HepG2 (cell line): ENCODE results near the gene SDC1. TPM values are rescaled to one million over a fixed set of nuclear protein-coding genes. Genes with fewer than 3 reads are reported as not detected.

ENCODE experiments used
- CC2D1A ChIP-seq: sonication (generic); formaldehyde crosslinking; IDR thresholded peaks from 2 replicates; pipeline ENCODE4 v1.8.1; 2023; ENCODE audit warnings: mild to moderate bottlenecking, missing genetic modification reagents
- CCDC6 ChIP-seq: sonication (generic); formaldehyde crosslinking; IDR thresholded peaks from 2 replicates; pipeline ENCODE4 v1.8.1; 2022; ENCODE audit warnings: mild to moderate bottlenecking, missing genetic modification reagents, moderate library complexity
- FOXK2 ChIP-seq: fragments of 450-650 bp; IDR thresholded peaks from 2 replicates; pipeline ENCODE4 v1.6.1; 2016
- HMG20B ChIP-seq: conservative IDR thresholded peaks from 2 replicates; pipeline ENCODE4 v1.6.1; 2016; ENCODE audit warnings: missing genetic modification reagents, missing compliant biosample characterization
- MAFF ChIP-seq: IDR thresholded peaks from 2 replicates; pipeline ENCODE4 v1.6.1; 2011; ENCODE audit warnings: low read depth, low read length, improper control_type of control experiment
- MED13 ChIP-seq: sonication (generic); formaldehyde crosslinking; IDR thresholded peaks from 2 replicates; pipeline ENCODE4 v1.5.0; 2020; ENCODE audit warnings: missing genetic modification reagents
- MEF2D ChIP-seq: sonication (generic); formaldehyde crosslinking; IDR thresholded peaks from 2 replicates; pipeline ENCODE4 v1.5.1; 2020; ENCODE audit warnings: mild to moderate bottlenecking, missing genetic modification reagents
- NCOA1 ChIP-seq: sonication (generic); formaldehyde crosslinking; IDR thresholded peaks from 2 replicates; pipeline ENCODE4 v1.9.0; 2021; ENCODE audit warnings: missing genetic modification reagents
- PHF8 ChIP-seq: sonication (generic); formaldehyde crosslinking; IDR thresholded peaks from 2 replicates; pipeline ENCODE4 v1.5.0; 2020; ENCODE audit warnings: missing genetic modification reagents
- SKI ChIP-seq: fragments of 450-650 bp; IDR thresholded peaks from one replicate; pipeline ENCODE4 v1.6.1; 2018; ENCODE audit warnings: mild to moderate bottlenecking; ENCODE audit not compliant: partially characterized antibody
- SNAI1 ChIP-seq: sonication (generic); formaldehyde crosslinking; IDR thresholded peaks from 2 replicates; pipeline ENCODE4 v1.5.0; 2020; ENCODE audit warnings: mild to moderate bottlenecking, missing genetic modification reagents, borderline replicate concordance
- TGIF2 ChIP-seq: IDR thresholded peaks from 2 replicates; pipeline ENCODE4 v1.6.1; 2016; ENCODE audit warnings: control low read depth, missing compliant biosample characterization
- YEATS4 ChIP-seq: sonication (generic); formaldehyde crosslinking; IDR thresholded peaks from 2 replicates; pipeline ENCODE4 v1.4.0; 2020; ENCODE audit warnings: missing genetic modification reagents, borderline replicate concordance
- ZFP90 ChIP-seq: sonication (generic); formaldehyde crosslinking; IDR thresholded peaks from 2 replicates; pipeline ENCODE4 v1.8.0; 2022; ENCODE audit warnings: missing genetic modification reagents, mild to moderate bottlenecking, inconsistent platforms, borderline replicate concordance
- ZFX ChIP-seq: sonication (generic); formaldehyde crosslinking; IDR thresholded peaks from 2 replicates; pipeline ENCODE4 v1.4.0; 2020; ENCODE audit warnings: mild to moderate bottlenecking, low read depth, missing genetic modification reagents, moderate library complexity
- ZNF160 ChIP-seq: sonication (generic); formaldehyde crosslinking; IDR thresholded peaks from 2 replicates; pipeline ENCODE4 v1.8.0; 2022; ENCODE audit warnings: mild to moderate bottlenecking, inconsistent platforms, missing genetic modification reagents
- ZNF33A ChIP-seq: sonication (generic); formaldehyde crosslinking; IDR thresholded peaks from 2 replicates; pipeline ENCODE4 v1.5.1; 2020; ENCODE audit warnings: missing genetic modification reagents, mild to moderate bottlenecking, moderate library complexity, borderline replicate concordance
- ZNF383 ChIP-seq: sonication (generic); formaldehyde crosslinking; IDR thresholded peaks from 2 replicates; pipeline ENCODE4 v1.4.0; 2020; ENCODE audit warnings: missing genetic modification reagents, mild to moderate bottlenecking, borderline replicate concordance
- ZNF570 ChIP-seq: sonication (generic); formaldehyde crosslinking; IDR thresholded peaks from 2 replicates; pipeline ENCODE4 v1.4.0; 2020; ENCODE audit warnings: mild to moderate bottlenecking, missing genetic modification reagents, borderline replicate concordance
- ZNF816 ChIP-seq: sonication (generic); formaldehyde crosslinking; IDR thresholded peaks from 2 replicates; pipeline ENCODE4 v1.8.0; 2022; ENCODE audit warnings: missing genetic modification reagents, mild to moderate bottlenecking, borderline replicate concordance
- polyA plus RNA-seq, 8 experiments: library from polyadenylated mRNA; depleted of rRNA in 3 of 8; stranded (reverse) in 7 of 8; unstranded in 1 of 8; fragments of >200 nt; fragmentation: Illumina TruSeq in 4 of 8; extraction: Trizol in 4 of 8; gene quantifications; 2 replicates each; pipeline versions ENCODE4 v1.2.1 to v1.2.3, GENCODE V29; 2011 to 2016; ENCODE audit warnings: low read depth in 4 of 8, missing spikeins in 1 of 8, mixed read lengths in 1 of 8; ENCODE audit not compliant: insufficient read depth in 1 of 8
- total RNA-seq, 5 experiments: library from RNA; depleted of rRNA; stranded (reverse); fragments of >200 nt; fragmentation: Illumina TruSeq; extraction: Trizol; gene quantifications; 2 replicates each; pipeline ENCODE4 v1.2.3, GENCODE V29; 2016; ENCODE audit warnings: low read depth in 1 of 5
- TF ChIP-seq, protein P1 (sequence below): IDR thresholded peaks from 2 replicates; pipeline ENCODE4 v1.6.1; 2012; ENCODE audit warnings: low read length, improper control_type of control experiment
- TF ChIP-seq, protein P2 (sequence below): sonication (generic); formaldehyde crosslinking; conservative IDR thresholded peaks from 2 replicates; pipeline ENCODE4 v1.4.0; 2020; ENCODE audit warnings: missing genetic modification reagents
- TF ChIP-seq, protein P3 (sequence below): sonication (generic); formaldehyde crosslinking; IDR thresholded peaks from 2 replicates; pipeline ENCODE4 v1.4.0; 2020; ENCODE audit warnings: missing genetic modification reagents, mild to moderate bottlenecking, borderline replicate concordance

SDC1 gene
- total and polyA plus RNA-seq, 2 of the 13 experiments (the other 11 are each of a cell fraction or from before 2014, with no cell fraction given), result 108 to 119 TPM

DNA sequence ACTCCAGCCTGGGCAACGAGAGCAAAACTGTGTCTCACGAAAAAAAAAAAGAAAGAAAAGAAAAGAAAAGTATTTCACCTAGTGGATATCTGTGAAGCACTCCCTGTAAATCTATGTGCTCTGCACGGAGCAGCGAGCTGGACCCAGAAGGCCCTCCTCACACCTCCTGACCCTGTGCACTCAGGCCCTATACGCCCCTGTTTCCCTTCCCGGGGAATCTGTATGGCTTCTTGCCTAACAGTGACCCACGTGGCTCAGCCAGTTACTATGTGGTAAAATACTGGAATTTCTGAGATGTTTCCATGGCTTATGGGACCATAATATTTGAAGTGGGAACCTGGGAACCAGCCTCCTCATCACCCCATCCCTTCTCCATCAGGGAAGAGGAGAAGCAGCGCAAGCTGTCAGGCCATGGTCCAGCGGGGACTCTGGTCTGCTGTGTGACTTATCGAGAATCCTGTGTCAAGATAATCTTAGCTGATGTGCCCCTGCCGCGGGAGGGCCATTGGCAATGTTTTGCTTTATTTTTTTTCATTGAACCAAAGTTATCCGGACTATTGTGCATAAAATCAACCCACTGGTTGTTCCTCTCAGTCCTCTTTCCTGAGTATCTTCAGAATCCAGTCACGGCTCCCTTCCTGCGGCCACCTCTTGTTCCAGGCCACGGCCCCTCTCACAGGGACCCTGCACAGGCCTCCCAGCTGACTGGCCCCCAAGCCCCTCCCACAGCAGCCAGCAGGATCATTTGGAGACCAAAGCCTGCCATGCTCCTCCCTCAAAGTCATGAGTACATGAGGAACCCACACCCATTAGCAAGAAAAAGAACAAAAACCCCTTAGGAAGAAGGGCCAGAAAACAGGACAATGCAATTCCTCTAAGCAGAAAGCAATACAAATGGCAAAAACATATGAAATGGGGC is 30.6 kb downstream of the SDC1 start (continued):
- TF ChIP-seq SKI, result no peak
- no peak for TF ChIP-seq ZFP90 (CRISPR knock-in tag)
- TF ChIP-seq PHF8 (CRISPR knock-in tag), result no peak
- TF ChIP-seq YEATS4, result no peak
- TF ChIP-seq, protein P1, sequence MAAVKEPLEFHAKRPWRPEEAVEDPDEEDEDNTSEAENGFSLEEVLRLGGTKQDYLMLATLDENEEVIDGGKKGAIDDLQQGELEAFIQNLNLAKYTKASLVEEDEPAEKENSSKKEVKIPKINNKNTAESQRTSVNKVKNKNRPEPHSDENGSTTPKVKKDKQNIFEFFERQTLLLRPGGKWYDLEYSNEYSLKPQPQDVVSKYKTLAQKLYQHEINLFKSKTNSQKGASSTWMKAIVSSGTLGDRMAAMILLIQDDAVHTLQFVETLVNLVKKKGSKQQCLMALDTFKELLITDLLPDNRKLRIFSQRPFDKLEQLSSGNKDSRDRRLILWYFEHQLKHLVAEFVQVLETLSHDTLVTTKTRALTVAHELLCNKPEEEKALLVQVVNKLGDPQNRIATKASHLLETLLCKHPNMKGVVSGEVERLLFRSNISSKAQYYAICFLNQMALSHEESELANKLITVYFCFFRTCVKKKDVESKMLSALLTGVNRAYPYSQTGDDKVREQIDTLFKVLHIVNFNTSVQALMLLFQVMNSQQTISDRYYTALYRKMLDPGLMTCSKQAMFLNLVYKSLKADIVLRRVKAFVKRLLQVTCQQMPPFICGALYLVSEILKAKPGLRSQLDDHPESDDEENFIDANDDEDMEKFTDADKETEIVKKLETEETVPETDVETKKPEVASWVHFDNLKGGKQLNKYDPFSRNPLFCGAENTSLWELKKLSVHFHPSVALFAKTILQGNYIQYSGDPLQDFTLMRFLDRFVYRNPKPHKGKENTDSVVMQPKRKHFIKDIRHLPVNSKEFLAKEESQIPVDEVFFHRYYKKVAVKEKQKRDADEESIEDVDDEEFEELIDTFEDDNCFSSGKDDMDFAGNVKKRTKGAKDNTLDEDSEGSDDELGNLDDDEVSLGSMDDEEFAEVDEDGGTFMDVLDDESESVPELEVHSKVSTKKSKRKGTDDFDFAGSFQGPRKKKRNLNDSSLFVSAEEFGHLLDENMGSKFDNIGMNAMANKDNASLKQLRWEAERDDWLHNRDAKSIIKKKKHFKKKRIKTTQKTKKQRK, result no peak
- no peak for TF ChIP-seq CCDC6 (CRISPR knock-in tag)
- TF ChIP-seq ZNF570 (CRISPR knock-in tag), result no peak
- no peak for TF ChIP-seq ZNF383 (CRISPR knock-in tag)
- TF ChIP-seq MAFF, result no peak
- TF ChIP-seq ZNF816, result no peak
- no peak for TF ChIP-seq MEF2D
- TF ChIP-seq FOXK2, result no peak
- no peak for TF ChIP-seq ZNF160 (CRISPR knock-in tag)
- TF ChIP-seq, protein P2, sequence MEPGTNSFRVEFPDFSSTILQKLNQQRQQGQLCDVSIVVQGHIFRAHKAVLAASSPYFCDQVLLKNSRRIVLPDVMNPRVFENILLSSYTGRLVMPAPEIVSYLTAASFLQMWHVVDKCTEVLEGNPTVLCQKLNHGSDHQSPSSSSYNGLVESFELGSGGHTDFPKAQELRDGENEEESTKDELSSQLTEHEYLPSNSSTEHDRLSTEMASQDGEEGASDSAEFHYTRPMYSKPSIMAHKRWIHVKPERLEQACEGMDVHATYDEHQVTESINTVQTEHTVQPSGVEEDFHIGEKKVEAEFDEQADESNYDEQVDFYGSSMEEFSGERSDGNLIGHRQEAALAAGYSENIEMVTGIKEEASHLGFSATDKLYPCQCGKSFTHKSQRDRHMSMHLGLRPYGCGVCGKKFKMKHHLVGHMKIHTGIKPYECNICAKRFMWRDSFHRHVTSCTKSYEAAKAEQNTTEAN (CRISPR knock-in tag), result no peak
- peak; percentile 12; the same call in 1 of the 2 replicates for TF ChIP-seq ZFX
- TF ChIP-seq SNAI1 (CRISPR knock-in tag), result no peak
- no peak for TF ChIP-seq ZNF33A
- no peak for TF ChIP-seq CC2D1A (CRISPR knock-in tag)
- no peak for TF ChIP-seq NCOA1 (CRISPR knock-in tag)
- no peak for TF ChIP-seq HMG20B
- TF ChIP-seq, protein P3, sequence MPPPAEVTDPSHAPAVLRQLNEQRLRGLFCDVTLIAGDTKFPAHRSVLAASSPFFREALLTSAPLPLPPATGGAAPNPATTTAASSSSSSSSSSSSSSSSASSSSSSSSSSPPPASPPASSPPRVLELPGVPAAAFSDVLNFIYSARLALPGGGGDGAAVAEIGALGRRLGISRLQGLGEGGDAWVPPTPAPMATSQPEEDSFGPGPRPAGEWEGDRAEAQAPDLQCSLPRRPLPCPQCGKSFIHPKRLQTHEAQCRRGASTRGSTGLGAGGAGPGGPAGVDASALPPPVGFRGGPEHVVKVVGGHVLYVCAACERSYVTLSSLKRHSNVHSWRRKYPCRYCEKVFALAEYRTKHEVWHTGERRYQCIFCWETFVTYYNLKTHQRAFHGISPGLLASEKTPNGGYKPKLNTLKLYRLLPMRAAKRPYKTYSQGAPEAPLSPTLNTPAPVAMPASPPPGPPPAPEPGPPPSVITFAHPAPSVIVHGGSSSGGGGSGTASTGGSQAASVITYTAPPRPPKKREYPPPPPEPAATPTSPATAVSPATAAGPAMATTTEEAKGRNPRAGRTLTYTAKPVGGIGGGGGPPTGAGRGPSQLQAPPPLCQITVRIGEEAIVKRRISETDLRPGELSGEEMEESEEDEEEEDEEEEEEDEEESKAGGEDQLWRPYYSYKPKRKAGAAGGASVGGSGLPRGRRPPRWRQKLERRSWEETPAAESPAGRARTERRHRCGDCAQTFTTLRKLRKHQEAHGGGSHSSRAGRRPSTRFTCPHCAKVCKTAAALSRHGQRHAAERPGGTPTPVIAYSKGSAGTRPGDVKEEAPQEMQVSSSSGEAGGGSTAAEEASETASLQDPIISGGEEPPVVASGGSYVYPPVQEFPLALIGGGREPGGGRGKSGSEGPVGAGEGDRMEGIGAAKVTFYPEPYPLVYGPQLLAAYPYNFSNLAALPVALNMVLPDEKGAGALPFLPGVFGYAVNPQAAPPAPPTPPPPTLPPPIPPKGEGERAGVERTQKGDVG (CRISPR knock-in tag), result 0 out of 2 replicates have a peak, but pooled peaks have one; percentile 41
- TF ChIP-seq MED13, result no peak
- TF ChIP-seq TGIF2 (CRISPR knock-in tag), result no peak
